Measurements from ENCODE around the gene CXCL10.

Gene CXCL10

GRCh38 chr4:76035141-76035540 is 11.8 kb upstream of the CXCL10 start:
- no peak overlapping the region for H3K9ac ChIP-seq (ENCODE audit: low read depth, low read length, poor library complexity)
- H2BK12ac ChIP-seq (ENCODE audit: low read length), result no peak overlapping the region
- no peak overlapping the region for H4K91ac ChIP-seq (ENCODE audit: low read depth, low read length, poor library complexity)
- H3K27ac ChIP-seq (replicated peaks; ENCODE audit: low read length), result no peak overlapping the region
- no peak overlapping the region for H3K23ac ChIP-seq (ENCODE audit: low read depth, low read length, poor library complexity)
- no peak overlapping the region for H2BK15ac ChIP-seq (ENCODE audit: low read length)
- no peak overlapping the region for H4K8ac ChIP-seq (ENCODE audit: low read depth, low read length)
- H2BK5ac ChIP-seq (ENCODE audit: low read length), result no peak overlapping the region
- no peak for DNase-seq (ENCODE audit: low spot score)
- no peak overlapping the region for H2AK5ac ChIP-seq (ENCODE audit: low read depth, low read length)
- no peak overlapping the region for H3K4me2 ChIP-seq (ENCODE audit: insufficient read depth, low read length, poor library complexity, severe bottlenecking)
- H3K9me3 ChIP-seq (replicated peaks in 1 of 2; ENCODE audit: control insufficient read depth in 2 of 2, insufficient read depth in 1 of 2, low read depth in 1 of 2, low read length in 2 of 2), result no peaks in the 10 kb centered on the region
- no peaks in the 10 kb centered on the region for H3K36me3 ChIP-seq (replicated peaks in 1 of 2; ENCODE audit: control insufficient read depth in 2 of 2, insufficient read depth in 2 of 2, low read length in 2 of 2)
- no peak overlapping the region for H2AFZ ChIP-seq (ENCODE audit: low read length)
- no peak overlapping the region for H3K14ac ChIP-seq (ENCODE audit: low read length)
- no peaks in the 10 kb centered on the region for H3K4me1 ChIP-seq (ENCODE audit: control insufficient read depth in 2 of 2, insufficient read depth in 1 of 2, low read depth in 1 of 2, low read length in 2 of 2)
- H3K4ac ChIP-seq (ENCODE audit: low read length), result no peak overlapping the region
- no CpG with 5 or more reads among the region's 3 CpGs for WGBS, 2 donors (ENCODE audit: extremely low coverage in 2 of 2, insufficient read length in 2 of 2, insufficient replicate concordance in 1 of 2)
- no peak overlapping the region for H2BK120ac ChIP-seq (ENCODE audit: low read depth, low read length)
- H3K18ac ChIP-seq (ENCODE audit: low read length), result no peak overlapping the region
- no peak overlapping the region for H3K4me3 ChIP-seq (ENCODE audit: low read length in 2 of 2)
- H3K79me1 ChIP-seq (ENCODE audit: low read depth, low read length), result no peaks in the 10 kb centered on the region
- peaks cover 0 to 23% (median 0%) of the 10 kb centered on the region in 3 experiments for H3K27me3 ChIP-seq (ENCODE audit: control insufficient read depth in 3 of 3, insufficient read depth in 3 of 3, low read depth in 1 of 3, low read length in 3 of 3)

DNA sequence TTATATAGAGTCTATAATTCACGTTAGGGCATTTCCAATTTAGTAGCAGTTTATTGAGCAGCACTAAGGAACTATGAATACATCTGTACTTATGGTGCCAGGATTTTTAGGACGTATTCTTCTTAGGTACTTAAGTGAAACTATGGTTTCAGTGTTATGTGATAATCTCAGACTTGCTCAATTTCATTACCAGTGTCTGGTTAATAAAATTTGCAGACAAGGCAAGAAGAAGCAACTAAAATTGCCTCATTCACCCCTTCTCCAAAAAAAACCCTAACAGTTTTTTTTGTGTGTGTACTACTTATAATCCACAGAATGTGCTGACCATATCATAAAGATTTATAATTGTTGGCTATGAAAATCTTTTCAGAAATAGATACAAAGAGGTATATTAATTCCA is 6.0 kb upstream of the CXCL10 start:
- no peak overlapping the region for H2BK5ac ChIP-seq (ENCODE audit: low read length)
- no peak overlapping the region for H2BK15ac ChIP-seq (ENCODE audit: low read length)
- H4K8ac ChIP-seq (ENCODE audit: low read depth, low read length), result no peak overlapping the region
- no peaks in the 10 kb centered on the region for H3K79me1 ChIP-seq (ENCODE audit: low read depth, low read length)
- no peak overlapping the region for H3K18ac ChIP-seq (ENCODE audit: low read length)
- no peak overlapping the region for H2BK12ac ChIP-seq (ENCODE audit: low read length)
- no peak overlapping the region for H3K4me3 ChIP-seq (ENCODE audit: low read length in 2 of 2)
- no peak overlapping the region for H4K91ac ChIP-seq (ENCODE audit: low read depth, low read length, poor library complexity)
- peaks cover 0 to 51% (median 0%) of the 10 kb centered on the region in 3 experiments for H3K27me3 ChIP-seq (ENCODE audit: control insufficient read depth in 3 of 3, insufficient read depth in 3 of 3, low read depth in 1 of 3, low read length in 3 of 3)
- H3K27ac ChIP-seq (replicated peaks; ENCODE audit: low read length), result no peak overlapping the region
- H2BK120ac ChIP-seq (ENCODE audit: low read depth, low read length), result no peak overlapping the region
- H3K36me3 ChIP-seq (replicated peaks in 1 of 2; ENCODE audit: control insufficient read depth in 2 of 2, insufficient read depth in 2 of 2, low read length in 2 of 2), result no peaks in the 10 kb centered on the region
- DNase-seq (ENCODE audit: low spot score), result no peak
- no peak overlapping the region for H3K4me2 ChIP-seq (ENCODE audit: insufficient read depth, low read length, poor library complexity, severe bottlenecking)
- no peaks in the 10 kb centered on the region for H3K9me3 ChIP-seq (replicated peaks in 1 of 2; ENCODE audit: control insufficient read depth in 2 of 2, insufficient read depth in 1 of 2, low read depth in 1 of 2, low read length in 2 of 2)
- H3K4me1 ChIP-seq (ENCODE audit: control insufficient read depth in 2 of 2, insufficient read depth in 1 of 2, low read depth in 1 of 2, low read length in 2 of 2), result no peaks in the 10 kb centered on the region
- no peak overlapping the region for H3K14ac ChIP-seq (ENCODE audit: low read length)
- no peak overlapping the region for H2AFZ ChIP-seq (ENCODE audit: low read length)
- no peak overlapping the region for H3K9ac ChIP-seq (ENCODE audit: low read depth, low read length, poor library complexity)
- H3K23ac ChIP-seq (ENCODE audit: low read depth, low read length, poor library complexity), result no peak overlapping the region
- no peak overlapping the region for H3K4ac ChIP-seq (ENCODE audit: low read length)
- no peak overlapping the region for H2AK5ac ChIP-seq (ENCODE audit: low read depth, low read length)
- whole genome bisulfite sequencing, 2 donors (ENCODE audit: extremely low coverage in 2 of 2, insufficient read length in 2 of 2, insufficient replicate concordance in 1 of 2), result no CpG with 5 or more reads among the region's 2 CpGs

DNA sequence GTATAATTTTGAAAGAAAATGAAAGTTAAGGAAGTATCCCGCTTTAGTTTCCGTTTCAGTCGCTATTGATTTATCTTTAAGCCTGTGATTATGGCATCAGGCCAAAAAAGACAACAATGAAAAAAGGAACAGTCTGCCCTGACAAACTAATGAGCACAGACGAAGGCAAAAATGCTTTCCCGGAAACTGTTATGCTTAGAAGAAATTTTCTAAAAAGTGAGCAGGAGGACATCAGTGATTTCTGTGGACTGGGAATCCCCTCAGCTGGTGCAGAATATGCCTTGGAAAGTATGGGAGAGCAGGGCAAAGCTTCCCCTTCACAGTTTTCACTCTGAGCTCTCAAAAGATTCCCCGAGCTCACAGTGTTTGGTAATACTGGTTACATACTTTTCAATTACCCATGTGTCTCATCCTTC is 5.1 kb upstream of the CXCL10 start:
- H3K4me3 ChIP-seq (ENCODE audit: low read length in 2 of 2), result no peak overlapping the region
- H3K27me3 ChIP-seq (ENCODE audit: control insufficient read depth in 3 of 3, insufficient read depth in 3 of 3, low read depth in 1 of 3, low read length in 3 of 3), result peaks cover 0 to 52% (median 0%) of the 10 kb centered on the region in 3 experiments
- no peaks in the 10 kb centered on the region for H3K79me1 ChIP-seq (ENCODE audit: low read depth, low read length)
- H3K9ac ChIP-seq (ENCODE audit: low read depth, low read length, poor library complexity), result no peak overlapping the region
- H2BK15ac ChIP-seq (ENCODE audit: low read length), result no peak overlapping the region
- no CpG with 5 or more reads among the region's 6 CpGs for WGBS, 2 donors (ENCODE audit: extremely low coverage in 2 of 2, insufficient read length in 2 of 2, insufficient replicate concordance in 1 of 2)
- no peaks in the 10 kb centered on the region for H3K36me3 ChIP-seq (replicated peaks in 1 of 2; ENCODE audit: control insufficient read depth in 2 of 2, insufficient read depth in 2 of 2, low read length in 2 of 2)
- no peak overlapping the region for H2BK12ac ChIP-seq (ENCODE audit: low read length)
- H3K27ac ChIP-seq (replicated peaks; ENCODE audit: low read length), result no peak overlapping the region
- H3K23ac ChIP-seq (ENCODE audit: low read depth, low read length, poor library complexity), result no peak overlapping the region
- no peak overlapping the region for H2BK120ac ChIP-seq (ENCODE audit: low read depth, low read length)
- no peaks in the 10 kb centered on the region for H3K9me3 ChIP-seq (replicated peaks in 1 of 2; ENCODE audit: control insufficient read depth in 2 of 2, insufficient read depth in 1 of 2, low read depth in 1 of 2, low read length in 2 of 2)
- H3K14ac ChIP-seq (ENCODE audit: low read length), result no peak overlapping the region
- no peak overlapping the region for H4K8ac ChIP-seq (ENCODE audit: low read depth, low read length)
- H3K4me2 ChIP-seq (ENCODE audit: insufficient read depth, low read length, poor library complexity, severe bottlenecking), result no peak overlapping the region
- H2AK5ac ChIP-seq (ENCODE audit: low read depth, low read length), result no peak overlapping the region
- H4K91ac ChIP-seq (ENCODE audit: low read depth, low read length, poor library complexity), result no peak overlapping the region
- no peak overlapping the region for H2AFZ ChIP-seq (ENCODE audit: low read length)
- no peak overlapping the region for H3K18ac ChIP-seq (ENCODE audit: low read length)
- H3K4me1 ChIP-seq (ENCODE audit: control insufficient read depth in 2 of 2, insufficient read depth in 1 of 2, low read depth in 1 of 2, low read length in 2 of 2), result no peaks in the 10 kb centered on the region
- DNase-seq (ENCODE audit: low spot score), result no peak
- H3K4ac ChIP-seq (ENCODE audit: low read length), result no peak overlapping the region
- no peak overlapping the region for H2BK5ac ChIP-seq (ENCODE audit: low read length)

DNA sequence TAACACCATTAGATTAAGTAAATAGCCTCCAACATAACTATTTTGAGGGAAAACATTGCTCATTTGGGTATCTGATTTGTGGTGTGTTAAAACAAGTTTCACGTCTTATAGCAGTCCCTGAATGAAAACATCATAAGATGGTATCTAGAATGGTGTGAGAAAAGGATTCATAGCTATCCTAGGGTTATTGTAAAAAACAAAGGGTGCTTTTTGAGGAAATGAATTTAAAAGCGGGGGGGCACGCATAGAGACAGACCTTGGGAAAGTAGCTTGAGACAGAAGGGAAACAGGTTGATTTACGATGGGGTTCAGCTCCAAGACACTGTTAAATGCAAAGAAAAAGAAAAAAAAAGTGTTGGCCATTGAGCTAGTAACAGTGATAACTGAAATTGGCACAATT is 768 bp upstream of the CXCL10 start:
- H2AFZ ChIP-seq (ENCODE audit: low read length), result no peak overlapping the region
- no peak overlapping the region for H2BK15ac ChIP-seq (ENCODE audit: low read length)
- peaks cover 0 to 43% (median 0%) of the 10 kb centered on the region in 3 experiments for H3K27me3 ChIP-seq (ENCODE audit: control insufficient read depth in 3 of 3, insufficient read depth in 3 of 3, low read depth in 1 of 3, low read length in 3 of 3)
- no peaks in the 10 kb centered on the region for H3K36me3 ChIP-seq (replicated peaks in 1 of 2; ENCODE audit: control insufficient read depth in 2 of 2, insufficient read depth in 2 of 2, low read length in 2 of 2)
- H3K79me1 ChIP-seq (ENCODE audit: low read depth, low read length), result no peaks in the 10 kb centered on the region
- no peak overlapping the region for H3K4me2 ChIP-seq (ENCODE audit: insufficient read depth, low read length, poor library complexity, severe bottlenecking)
- no peak overlapping the region for H2AK5ac ChIP-seq (ENCODE audit: low read depth, low read length)
- no peak overlapping the region for H3K9ac ChIP-seq (ENCODE audit: low read depth, low read length, poor library complexity)
- no peak overlapping the region for H3K4me3 ChIP-seq (ENCODE audit: low read length in 2 of 2)
- no peak overlapping the region for H3K27ac ChIP-seq (replicated peaks; ENCODE audit: low read length)
- no peak overlapping the region for H3K14ac ChIP-seq (ENCODE audit: low read length)
- DNase-seq (ENCODE audit: low spot score), result no peak
- H2BK12ac ChIP-seq (ENCODE audit: low read length), result no peak overlapping the region
- no peak overlapping the region for H2BK120ac ChIP-seq (ENCODE audit: low read depth, low read length)
- no peak overlapping the region for H2BK5ac ChIP-seq (ENCODE audit: low read length)
- no peaks in the 10 kb centered on the region for H3K9me3 ChIP-seq (replicated peaks in 1 of 2; ENCODE audit: control insufficient read depth in 2 of 2, insufficient read depth in 1 of 2, low read depth in 1 of 2, low read length in 2 of 2)
- H3K18ac ChIP-seq (ENCODE audit: low read length), result no peak overlapping the region
- H3K4ac ChIP-seq (ENCODE audit: low read length), result no peak overlapping the region
- WGBS, 2 donors (ENCODE audit: extremely low coverage in 2 of 2, insufficient read length in 2 of 2, insufficient replicate concordance in 1 of 2), result no CpG with 5 or more reads among the region's 4 CpGs
- no peak overlapping the region for H4K8ac ChIP-seq (ENCODE audit: low read depth, low read length)
- no peaks in the 10 kb centered on the region for H3K4me1 ChIP-seq (ENCODE audit: control insufficient read depth in 2 of 2, insufficient read depth in 1 of 2, low read depth in 1 of 2, low read length in 2 of 2)
- H4K91ac ChIP-seq (ENCODE audit: low read depth, low read length, poor library complexity), result no peak overlapping the region
- no peak overlapping the region for H3K23ac ChIP-seq (ENCODE audit: low read depth, low read length, poor library complexity)
